ENCODE measurements around the gene VAV2. TPM values are rescaled to one million over a fixed set of nuclear protein-coding genes. Genes with fewer than 3 reads are reported as not detected.

Gene VAV2
- total RNA-seq, 1 donor from 2014 or later: 47.0 TPM

DNA sequence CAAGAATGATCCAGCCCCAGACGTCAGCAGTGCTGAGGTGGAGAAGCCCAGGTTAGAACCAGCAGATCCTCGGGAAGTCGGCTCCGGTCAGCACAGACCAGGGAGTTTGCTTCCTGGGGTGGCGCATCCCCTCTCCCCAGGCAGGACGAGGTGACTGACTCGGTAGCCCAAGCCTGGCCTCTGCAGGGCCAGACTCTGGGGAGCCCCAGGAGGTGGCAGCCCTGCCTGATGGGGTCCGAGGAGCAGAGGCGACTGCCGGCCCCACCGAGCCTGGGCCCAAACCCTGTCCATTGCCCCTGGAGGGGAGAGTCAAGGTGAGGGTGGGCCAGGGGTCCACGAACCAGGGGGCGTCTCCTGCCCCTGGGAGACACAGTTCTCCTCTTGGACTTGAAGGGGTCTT, 201.1 kb downstream of the VAV2 start:
- peaks cover 11% of the 10 kb centered on the region for H3K4me1 Mint-ChIP-seq
- H3K9me3 Mint-ChIP-seq: no peaks in the 10 kb centered on the region

DNA sequence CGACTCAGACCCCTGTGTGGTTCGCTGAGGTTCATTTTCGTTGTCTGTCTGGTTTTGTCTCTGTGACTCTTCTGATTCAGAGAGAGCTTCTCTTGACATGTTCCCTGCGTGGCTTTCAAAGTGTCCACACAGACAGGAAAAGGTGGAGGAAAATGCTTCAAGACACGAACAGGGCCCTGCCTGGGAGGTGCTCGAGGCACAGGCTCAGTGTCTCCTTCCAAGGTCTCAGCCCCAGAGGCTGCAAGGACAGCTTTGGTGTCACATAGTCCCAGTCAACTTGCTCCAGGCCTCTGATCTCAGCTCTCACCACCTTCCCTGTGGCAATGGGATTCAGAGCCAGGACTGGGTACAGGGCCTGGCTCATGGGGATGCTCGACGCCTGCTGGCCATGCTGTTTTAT, 202.3 kb downstream of the VAV2 start:
- no peak overlapping the region for H3K27ac Mint-ChIP-seq (ENCODE audit: unreplicated experiment)

More for the DNA sequence above, 201.1 kb downstream of the VAV2 start:
- H3K36me3 Mint-ChIP-seq (ENCODE audit: low read depth): peaks cover 8% of the 10 kb centered on the region
- DNase-seq (ENCODE audit: low read depth, low spot score): no peak
- H3K27ac Mint-ChIP-seq (ENCODE audit: unreplicated experiment): no peak overlapping the region
- TF ChIP-seq, protein P1, sequence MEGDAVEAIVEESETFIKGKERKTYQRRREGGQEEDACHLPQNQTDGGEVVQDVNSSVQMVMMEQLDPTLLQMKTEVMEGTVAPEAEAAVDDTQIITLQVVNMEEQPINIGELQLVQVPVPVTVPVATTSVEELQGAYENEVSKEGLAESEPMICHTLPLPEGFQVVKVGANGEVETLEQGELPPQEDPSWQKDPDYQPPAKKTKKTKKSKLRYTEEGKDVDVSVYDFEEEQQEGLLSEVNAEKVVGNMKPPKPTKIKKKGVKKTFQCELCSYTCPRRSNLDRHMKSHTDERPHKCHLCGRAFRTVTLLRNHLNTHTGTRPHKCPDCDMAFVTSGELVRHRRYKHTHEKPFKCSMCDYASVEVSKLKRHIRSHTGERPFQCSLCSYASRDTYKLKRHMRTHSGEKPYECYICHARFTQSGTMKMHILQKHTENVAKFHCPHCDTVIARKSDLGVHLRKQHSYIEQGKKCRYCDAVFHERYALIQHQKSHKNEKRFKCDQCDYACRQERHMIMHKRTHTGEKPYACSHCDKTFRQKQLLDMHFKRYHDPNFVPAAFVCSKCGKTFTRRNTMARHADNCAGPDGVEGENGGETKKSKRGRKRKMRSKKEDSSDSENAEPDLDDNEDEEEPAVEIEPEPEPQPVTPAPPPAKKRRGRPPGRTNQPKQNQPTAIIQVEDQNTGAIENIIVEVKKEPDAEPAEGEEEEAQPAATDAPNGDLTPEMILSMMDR (conservative IDR thresholded peaks at IDR 0.05): no peak
- H3K27me3 Mint-ChIP-seq (ENCODE audit: low read depth): no peaks in the 10 kb centered on the region
- H3K4me3 Mint-ChIP-seq: no peak overlapping the region

DNA sequence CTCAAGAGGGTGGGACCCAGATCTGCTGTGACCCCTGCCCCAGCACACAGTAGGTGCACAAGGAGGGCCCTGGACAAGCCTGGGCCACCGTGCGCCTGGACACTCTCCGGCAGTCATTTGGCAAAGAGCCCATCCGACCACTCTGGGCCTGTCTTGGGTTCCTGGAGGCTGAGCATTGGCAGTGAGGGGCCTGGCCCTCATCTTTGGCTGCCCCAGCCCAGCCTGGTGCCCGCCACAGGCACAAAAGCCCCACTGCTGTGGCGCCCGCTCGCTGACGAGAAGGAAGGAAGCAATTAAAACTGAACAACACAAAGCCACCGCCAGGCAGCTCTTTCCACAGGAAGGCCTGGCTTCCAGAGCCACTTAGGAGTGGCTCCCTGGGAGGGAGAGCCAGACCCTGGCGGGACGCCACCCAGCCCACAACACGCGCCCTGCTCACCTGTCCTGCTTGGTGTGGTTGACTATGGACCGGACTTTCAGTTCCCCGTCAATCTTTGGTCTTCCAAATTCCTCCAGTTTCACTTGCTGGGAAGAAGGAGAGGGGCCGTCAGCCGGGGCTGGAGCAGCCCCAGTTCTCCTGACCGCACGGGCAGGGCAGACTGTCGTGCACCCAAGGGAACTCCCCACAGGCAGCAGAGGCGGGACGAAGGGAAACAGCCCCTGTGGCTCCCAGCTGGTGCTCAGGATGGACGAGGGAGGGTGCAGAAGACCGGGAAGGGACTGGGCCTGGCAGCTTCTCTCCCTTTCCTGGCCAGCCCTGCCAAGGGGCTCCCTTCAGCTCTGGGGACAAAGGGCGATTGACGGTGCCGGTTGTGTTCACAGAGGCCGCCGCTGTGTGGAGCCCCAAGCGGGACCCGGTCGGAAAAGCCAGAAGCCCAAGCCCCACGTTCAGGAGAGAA, 203.1 kb downstream of the VAV2 start:
- no peak for DNase-seq (ENCODE audit: low read depth, low spot score)
- peak overlapping the region; percentile 83 for H3K27ac Mint-ChIP-seq (ENCODE audit: unreplicated experiment)
- peaks cover 10% of the 10 kb centered on the region for H3K36me3 Mint-ChIP-seq (ENCODE audit: low read depth)
- H3K4me1 Mint-ChIP-seq: peaks cover 11% of the 10 kb centered on the region
- peak overlapping the region; percentile 34 for H3K4me3 Mint-ChIP-seq
- no peaks in the 10 kb centered on the region for H3K9me3 Mint-ChIP-seq
- TF ChIP-seq, protein P1 (conservative IDR thresholded peaks at IDR 0.05): no peak
- no peaks in the 10 kb centered on the region for H3K27me3 Mint-ChIP-seq (ENCODE audit: low read depth)

More for the DNA sequence above, 202.3 kb downstream of the VAV2 start:
- Mint-ChIP-seq H3K4me1 (peaks cover 11% of the 10 kb centered on the region), H3K4me3 (no peak overlapping the region), H3K27me3 (ENCODE audit: low read depth) (no peaks in the 10 kb centered on the region), H3K36me3 (ENCODE audit: low read depth) (peaks cover 10% of the 10 kb centered on the region), H3K9me3 (no peaks in the 10 kb centered on the region)
- TF ChIP-seq, protein P1 (conservative IDR thresholded peaks at IDR 0.05): no peak
- no peak for DNase-seq (ENCODE audit: low read depth, low spot score)

DNA sequence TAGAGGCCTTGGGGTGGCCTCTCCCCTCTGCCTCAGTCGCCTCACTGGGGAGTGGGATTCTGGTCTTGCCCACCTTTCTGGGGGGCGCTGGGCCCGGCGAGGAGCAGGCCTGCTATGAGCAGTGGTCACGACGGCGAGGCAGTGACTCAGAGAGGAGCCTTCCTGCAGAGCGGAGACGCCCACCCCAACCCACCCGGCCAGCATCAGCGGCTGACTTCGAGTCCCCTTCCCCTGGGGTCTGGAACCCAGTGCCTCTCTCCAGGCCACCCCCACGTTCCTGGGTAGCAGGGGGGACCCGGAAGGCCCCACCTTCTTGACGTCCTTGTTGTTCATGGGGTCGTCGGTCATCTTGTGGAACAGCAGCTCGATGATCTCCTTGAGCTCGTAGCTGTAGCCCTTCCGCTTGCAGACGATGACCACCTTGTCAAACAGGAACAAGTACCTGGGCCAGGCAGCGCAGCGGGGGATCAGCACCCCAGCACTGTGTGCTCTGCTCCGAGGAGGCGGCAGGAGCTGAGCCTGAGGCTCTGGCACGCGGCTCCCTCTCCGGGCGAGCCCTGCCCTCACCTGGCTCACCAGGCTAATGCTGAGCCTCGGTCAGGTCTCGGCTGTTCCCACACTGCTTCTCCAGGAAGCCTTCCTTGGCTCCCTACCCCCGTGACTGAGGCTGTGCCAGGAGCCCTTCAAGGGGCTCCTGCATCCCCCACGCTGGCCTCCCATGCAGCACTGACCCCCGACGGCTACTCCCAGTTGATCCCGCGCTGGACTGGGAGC, 203.9 kb downstream of the VAV2 start:
- Mint-ChIP-seq H3K27me3 (ENCODE audit: low read depth) (no peaks in the 10 kb centered on the region), H3K27ac (ENCODE audit: unreplicated experiment) (peak overlapping the region; percentile 83), H3K4me1 (peaks cover 9% of the 10 kb centered on the region), H3K9me3 (no peaks in the 10 kb centered on the region), H3K36me3 (ENCODE audit: low read depth) (peaks cover 10% of the 10 kb centered on the region), H3K4me3 (no peak overlapping the region)
- TF ChIP-seq, protein P1 (conservative IDR thresholded peaks at IDR 0.05): no peak
- no peak for DNase-seq (ENCODE audit: low read depth, low spot score)

DNA sequence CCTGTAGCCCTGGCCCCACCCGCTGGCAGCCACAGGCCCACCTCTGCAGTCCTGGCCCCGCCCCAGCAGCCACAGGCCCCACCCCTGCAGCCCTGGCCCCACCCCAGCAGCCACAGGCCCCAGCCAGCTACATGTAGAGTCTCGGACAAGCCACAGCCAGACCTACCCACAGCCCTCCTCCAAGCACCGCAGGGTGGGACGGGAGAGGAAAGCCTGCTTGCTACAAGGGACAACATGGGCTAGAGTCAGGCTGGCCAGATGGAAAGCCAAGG, 204.4 kb downstream of the VAV2 start:
- Mint-ChIP-seq H3K27ac (ENCODE audit: unreplicated experiment) (no peak overlapping the region), H3K36me3 (ENCODE audit: low read depth) (peaks cover 10% of the 10 kb centered on the region), H3K9me3 (no peaks in the 10 kb centered on the region), H3K4me3 (no peak overlapping the region), H3K4me1 (peaks cover 5% of the 10 kb centered on the region), H3K27me3 (ENCODE audit: low read depth) (no peaks in the 10 kb centered on the region)
- DNase-seq (ENCODE audit: low read depth, low spot score): no peak
- TF ChIP-seq, protein P1 (conservative IDR thresholded peaks at IDR 0.05): no peak
